ENCODE measurements around the gene LYPD6. TPM values are rescaled to one million over a fixed set of nuclear protein-coding genes. Genes with fewer than 3 reads are reported as not detected.

LYPD6 gene
- total and polyA plus RNA-seq, 4 donors = 0.15 to 0.42 (median 0.23) TPM

DNA sequence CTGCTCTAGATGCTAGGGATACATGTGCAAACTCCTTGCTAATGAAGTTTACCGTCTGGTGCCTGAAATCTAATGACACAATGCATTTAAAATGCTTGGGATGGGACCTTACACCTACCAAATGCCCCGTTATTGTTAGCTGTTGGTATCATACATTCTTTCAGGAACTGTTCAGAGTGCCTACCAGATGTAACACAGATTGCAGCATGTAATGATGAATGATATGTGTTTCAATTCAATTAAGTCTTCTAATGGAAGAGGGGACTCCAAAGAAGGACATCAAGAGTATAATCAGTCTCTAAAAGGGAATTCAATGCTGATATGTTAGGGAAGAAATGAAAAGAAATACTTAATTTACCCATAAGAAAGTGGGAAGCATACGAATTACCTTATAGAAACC lies 3.2 kb downstream of the LYPD6 start:
- DNase-seq (ENCODE audit: low spot score) = no peak
- no peak overlapping the region for H3K9ac ChIP-seq (ENCODE audit: low read depth in 1 of 2, low read length in 2 of 2)
- H3K9me3 ChIP-seq (ENCODE audit: control insufficient read depth in 4 of 4, low read length in 3 of 4) = no peaks in the 10 kb centered on the region
- TF ChIP-seq ATF3 (IDR thresholded peaks at IDR 0.05) (no peak), HNF4A (conservative IDR thresholded peaks at IDR 0.05) (no peak), JUND (IDR thresholded peaks at IDR 0.05) (no peak), FOXA2 (IDR thresholded peaks at IDR 0.05) (no peak), MAX (IDR thresholded peaks at IDR 0.05) (no peak), RAD21 (IDR thresholded peaks at IDR 0.05) (no peak), FOXA1 (IDR thresholded peaks at IDR 0.05) (no peak), RXRA (IDR thresholded peaks at IDR 0.05) (no peak), YY1 (IDR thresholded peaks at IDR 0.05) (no peak), NR2F2 (IDR thresholded peaks at IDR 0.05) (no peak), REST (IDR thresholded peaks at IDR 0.05) (no peak), SP1 (IDR thresholded peaks at IDR 0.05) (no peak), EGR1 (IDR thresholded peaks at IDR 0.05; ENCODE audit: low read depth in 2 of 2) (no peak), TAF1 (conservative IDR thresholded peaks at IDR 0.05) (no peak), GABPA (IDR thresholded peaks at IDR 0.05 in 1 of 2, conservative IDR thresholded peaks at IDR 0.05 in 1 of 2) (no peak), HNF4G (IDR thresholded peaks at IDR 0.05) (no peak)
- TF ChIP-seq, protein P1, sequence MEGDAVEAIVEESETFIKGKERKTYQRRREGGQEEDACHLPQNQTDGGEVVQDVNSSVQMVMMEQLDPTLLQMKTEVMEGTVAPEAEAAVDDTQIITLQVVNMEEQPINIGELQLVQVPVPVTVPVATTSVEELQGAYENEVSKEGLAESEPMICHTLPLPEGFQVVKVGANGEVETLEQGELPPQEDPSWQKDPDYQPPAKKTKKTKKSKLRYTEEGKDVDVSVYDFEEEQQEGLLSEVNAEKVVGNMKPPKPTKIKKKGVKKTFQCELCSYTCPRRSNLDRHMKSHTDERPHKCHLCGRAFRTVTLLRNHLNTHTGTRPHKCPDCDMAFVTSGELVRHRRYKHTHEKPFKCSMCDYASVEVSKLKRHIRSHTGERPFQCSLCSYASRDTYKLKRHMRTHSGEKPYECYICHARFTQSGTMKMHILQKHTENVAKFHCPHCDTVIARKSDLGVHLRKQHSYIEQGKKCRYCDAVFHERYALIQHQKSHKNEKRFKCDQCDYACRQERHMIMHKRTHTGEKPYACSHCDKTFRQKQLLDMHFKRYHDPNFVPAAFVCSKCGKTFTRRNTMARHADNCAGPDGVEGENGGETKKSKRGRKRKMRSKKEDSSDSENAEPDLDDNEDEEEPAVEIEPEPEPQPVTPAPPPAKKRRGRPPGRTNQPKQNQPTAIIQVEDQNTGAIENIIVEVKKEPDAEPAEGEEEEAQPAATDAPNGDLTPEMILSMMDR (IDR thresholded peaks at IDR 0.05; ENCODE audit: low read depth, low read length, missing input control) = no peak
- TF ChIP-seq, protein P2, sequence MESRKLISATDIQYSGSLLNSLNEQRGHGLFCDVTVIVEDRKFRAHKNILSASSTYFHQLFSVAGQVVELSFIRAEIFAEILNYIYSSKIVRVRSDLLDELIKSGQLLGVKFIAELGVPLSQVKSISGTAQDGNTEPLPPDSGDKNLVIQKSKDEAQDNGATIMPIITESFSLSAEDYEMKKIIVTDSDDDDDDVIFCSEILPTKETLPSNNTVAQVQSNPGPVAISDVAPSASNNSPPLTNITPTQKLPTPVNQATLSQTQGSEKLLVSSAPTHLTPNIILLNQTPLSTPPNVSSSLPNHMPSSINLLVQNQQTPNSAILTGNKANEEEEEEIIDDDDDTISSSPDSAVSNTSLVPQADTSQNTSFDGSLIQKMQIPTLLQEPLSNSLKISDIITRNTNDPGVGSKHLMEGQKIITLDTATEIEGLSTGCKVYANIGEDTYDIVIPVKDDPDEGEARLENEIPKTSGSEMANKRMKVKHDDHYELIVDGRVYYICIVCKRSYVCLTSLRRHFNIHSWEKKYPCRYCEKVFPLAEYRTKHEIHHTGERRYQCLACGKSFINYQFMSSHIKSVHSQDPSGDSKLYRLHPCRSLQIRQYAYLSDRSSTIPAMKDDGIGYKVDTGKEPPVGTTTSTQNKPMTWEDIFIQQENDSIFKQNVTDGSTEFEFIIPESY (IDR thresholded peaks at IDR 0.05) = no peak
- 80% methylated on average over 3 of the region's 3 CpGs for WGBS
- no peaks in the 10 kb centered on the region for H3K36me3 ChIP-seq (ENCODE audit: control insufficient read depth in 4 of 4, insufficient read depth in 3 of 4, low read depth in 1 of 4, low read length in 3 of 4)
- peaks cover 0 to 21% (median 14%) of the 10 kb centered on the region in 4 donors for H3K4me1 ChIP-seq (ENCODE audit: control insufficient read depth in 4 of 4, insufficient read depth in 4 of 4, low read length in 3 of 4)
- no peak overlapping the region for H3K27ac ChIP-seq (ENCODE audit: low read depth in 1 of 2, low read length in 2 of 2)
- no peaks in the 10 kb centered on the region for H3K27me3 ChIP-seq (ENCODE audit: control insufficient read depth in 4 of 4, insufficient read depth in 4 of 4, low read length in 3 of 4)
- no peak overlapping the region for H3K4me3 ChIP-seq (ENCODE audit: low read depth in 1 of 3, low read length in 3 of 3)

All from liver (tissue), 9 donors.